Activated naive CD8-positive, alpha-beta T cell treated with anti-CD3 and anti-CD28 coated beads, Interleukin-2, amount 50 U/mL, for 16 hours (primary cell): ENCODE measurements around the gene PNMA1.

Source experiments
- DNase-seq: peaks from one replicate; pipeline ENCODE4 v3.0.0-alpha.2; 2020; ENCODE audit warnings: low read depth, low spot score

Gene PNMA1, protein sequence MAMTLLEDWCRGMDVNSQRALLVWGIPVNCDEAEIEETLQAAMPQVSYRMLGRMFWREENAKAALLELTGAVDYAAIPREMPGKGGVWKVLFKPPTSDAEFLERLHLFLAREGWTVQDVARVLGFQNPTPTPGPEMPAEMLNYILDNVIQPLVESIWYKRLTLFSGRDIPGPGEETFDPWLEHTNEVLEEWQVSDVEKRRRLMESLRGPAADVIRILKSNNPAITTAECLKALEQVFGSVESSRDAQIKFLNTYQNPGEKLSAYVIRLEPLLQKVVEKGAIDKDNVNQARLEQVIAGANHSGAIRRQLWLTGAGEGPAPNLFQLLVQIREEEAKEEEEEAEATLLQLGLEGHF

GRCh38 chr14:73713803-73714655 lies at the start of gene PNMA1:
TSS of gene PNMA1 (minus strand) at chr14:73714384. CDS start at chr14:73713639, 745 bp downstream.
- peak; percentile 71 for DNase-seq

GRCh38 chr14:73763396-73763795 lies 49.2 kb upstream of the PNMA1 start:
- no peak for DNase-seq

DNA sequence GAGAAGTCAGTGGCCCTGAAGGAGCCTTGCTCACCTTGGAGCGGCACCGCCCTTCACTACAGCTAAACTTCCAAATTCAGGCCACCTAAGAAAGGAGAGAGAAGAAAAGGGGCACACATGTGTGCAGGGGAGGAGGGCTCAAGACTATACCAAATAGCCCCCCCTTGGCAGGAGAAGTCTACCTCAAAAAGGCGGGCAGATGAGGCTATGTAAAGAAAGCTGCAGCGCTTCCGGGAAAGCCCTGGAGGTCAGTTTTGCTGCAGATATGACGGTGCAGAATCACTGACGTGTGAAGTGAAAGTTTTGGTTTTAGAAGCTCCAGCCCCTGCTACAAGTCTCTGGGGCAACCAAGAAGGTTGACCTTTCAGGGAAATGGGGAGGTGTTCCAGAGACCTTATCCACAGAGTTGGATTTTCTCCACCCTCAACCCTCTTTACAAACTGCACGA lies 48.2 kb upstream of the PNMA1 start:
- no peak for DNase-seq

- DNase-seq = no peak
Measured at GRCh38 chr14:73761618-73762355, 47.6 kb upstream of the PNMA1 start.

DNA sequence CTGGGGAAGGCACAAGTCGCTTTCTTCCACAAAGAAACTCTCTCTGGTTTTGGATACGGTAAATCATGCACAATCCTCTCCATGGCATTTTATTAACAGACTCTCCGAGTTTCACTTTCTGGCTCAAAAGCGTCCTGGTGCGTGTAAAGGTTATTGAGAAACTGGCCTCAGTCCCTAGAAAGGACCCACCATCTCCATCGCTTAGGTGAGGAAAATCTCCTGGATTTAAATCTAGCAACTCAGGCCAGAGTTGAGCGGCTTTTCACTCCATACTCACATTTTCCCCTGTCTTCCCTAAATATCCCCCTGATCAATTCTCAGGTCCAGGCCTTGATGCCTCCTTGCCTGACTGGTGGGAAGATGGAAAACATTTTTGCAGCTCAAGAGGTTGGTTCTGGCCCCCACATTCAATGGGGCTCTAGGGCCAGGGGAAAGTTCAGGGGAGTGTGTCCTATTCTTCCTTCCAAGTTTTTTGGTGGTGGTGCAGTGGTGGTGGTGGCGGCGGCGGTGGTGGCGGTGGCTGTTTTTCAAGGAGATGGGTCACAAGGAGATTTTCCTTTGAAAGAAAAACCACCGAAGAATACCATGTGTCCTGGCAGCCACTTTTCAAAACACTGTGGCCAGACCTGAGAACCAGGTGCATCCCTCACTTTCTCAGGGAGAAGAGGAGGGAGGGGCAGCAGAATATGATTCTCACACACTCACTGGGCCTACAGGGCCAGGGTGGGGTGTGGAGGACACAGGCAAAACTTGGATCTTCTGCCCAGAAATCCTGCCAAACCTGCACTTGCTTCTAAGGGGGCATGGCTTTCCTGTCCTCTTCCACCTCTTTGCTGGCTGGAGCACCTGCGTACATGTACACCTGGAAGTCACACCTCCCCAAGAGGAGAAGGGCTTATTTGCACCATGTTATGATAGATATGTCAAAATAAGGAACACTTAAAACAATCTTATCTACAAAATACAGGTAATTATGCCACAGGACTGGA lies 46.7 kb upstream of the PNMA1 start:
- no peak for DNase-seq

DNA sequence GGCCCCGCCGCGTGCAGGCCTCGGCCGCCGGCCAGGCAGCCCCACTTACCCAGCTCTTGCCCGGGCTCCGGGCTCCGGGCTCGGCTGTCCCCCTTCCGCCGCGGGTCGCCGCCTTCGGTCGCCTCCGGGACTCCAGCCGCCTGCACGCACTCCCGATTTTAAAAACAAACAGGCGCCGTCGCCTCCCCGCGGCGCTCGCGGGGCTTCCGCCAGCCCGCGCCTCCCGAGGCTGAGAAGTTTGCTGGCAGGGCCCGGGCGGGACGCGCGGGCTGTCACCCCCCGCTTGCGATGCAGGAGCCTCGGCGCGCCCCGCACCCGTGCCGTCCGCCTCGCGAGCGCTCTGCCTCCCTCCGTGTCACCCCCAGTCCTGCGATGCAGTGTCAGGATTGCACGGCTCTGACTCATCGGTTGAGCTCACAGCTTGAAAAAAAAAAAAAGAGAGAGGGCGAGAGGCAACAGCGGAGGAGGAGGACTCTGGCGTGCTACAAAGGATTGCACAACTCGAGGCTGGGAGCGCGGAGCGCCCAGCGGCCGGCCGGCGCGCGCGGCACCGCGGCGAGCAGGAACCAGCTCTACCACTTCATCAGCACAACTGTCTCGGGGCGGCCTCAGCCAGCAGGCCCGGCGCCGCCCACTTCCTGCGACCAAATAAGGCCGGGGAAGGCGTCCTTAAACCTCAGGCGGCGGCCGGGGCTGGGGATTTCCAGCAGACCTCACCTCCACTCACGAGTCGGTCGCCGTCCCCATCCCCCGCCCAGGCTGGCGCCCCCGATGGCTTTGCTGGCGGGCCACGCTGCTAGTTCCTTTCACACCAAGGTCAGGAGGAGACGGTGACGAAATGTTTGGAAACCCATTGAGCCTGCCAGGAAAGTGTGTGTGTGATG lies 45.8 kb upstream of the PNMA1 start:
- peak; percentile 94 for DNase-seq

GRCh38 chr14:73759183-73759713 lies 45.1 kb upstream of the PNMA1 start:
- DNase-seq = no peak

DNA sequence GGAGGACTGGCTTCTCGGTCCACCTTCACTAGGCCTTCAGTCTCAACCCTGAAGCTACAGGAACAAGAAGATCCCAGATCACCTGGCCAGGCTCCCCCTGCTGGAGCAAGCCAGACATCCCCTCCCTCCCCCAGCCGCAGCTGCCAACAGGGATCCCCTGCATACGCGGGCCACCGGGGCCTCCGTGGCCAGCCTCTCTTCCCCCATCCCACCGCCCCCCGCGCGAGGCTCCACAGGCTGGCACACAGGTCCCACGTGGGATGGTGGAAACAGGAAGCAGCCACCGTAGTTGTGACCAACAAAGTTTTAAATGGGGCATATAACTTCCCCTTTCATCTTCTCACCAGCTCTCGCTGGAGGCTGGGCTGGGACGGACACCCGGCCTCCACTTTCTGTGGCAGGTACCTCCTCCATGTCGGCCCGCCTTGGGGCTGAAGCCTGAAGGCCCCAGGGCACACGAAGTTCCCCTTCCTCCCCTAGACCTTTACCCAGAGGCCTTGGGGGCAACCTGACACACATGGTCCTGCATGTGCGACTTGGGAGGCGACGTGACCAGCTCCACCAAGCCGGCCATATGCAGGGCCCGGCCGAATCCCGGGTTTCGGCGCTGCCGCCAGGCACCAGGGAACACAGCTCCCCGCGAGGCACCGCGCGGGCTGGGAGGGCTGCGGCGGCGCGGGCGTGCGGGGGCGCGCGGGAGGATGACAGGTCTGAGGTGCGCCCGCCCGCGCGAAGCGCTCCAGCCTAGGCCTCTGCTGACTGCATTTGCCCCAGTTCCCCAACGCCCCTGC lies 44.4 kb upstream of the PNMA1 start:
- peak; percentile 50 for DNase-seq

DNA sequence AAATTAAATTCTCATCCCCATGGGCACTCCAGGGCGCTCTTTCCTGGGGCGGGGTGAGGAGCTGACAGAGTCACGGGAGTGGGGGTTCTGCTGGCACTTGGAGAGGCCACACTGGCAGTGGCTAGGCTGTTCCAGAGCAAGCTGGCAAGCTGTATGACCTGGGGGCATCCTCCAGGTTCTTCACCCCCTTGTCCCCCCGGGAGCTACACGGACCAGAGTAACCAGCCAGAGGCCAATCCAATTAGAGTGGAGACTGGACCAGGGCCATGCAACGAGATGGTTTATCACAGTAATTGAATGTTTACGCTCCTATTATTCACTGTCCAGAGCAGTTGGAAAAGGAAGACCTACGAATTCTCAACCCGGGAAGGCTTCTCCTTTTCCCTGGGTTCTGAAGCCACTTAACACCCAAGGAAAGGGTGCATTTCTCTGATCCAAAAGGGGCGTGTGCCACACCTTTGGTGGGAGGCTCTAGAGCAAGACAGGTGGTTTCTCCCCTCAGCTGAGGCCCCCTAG lies 43.8 kb upstream of the PNMA1 start:
- no peak for DNase-seq

DNA sequence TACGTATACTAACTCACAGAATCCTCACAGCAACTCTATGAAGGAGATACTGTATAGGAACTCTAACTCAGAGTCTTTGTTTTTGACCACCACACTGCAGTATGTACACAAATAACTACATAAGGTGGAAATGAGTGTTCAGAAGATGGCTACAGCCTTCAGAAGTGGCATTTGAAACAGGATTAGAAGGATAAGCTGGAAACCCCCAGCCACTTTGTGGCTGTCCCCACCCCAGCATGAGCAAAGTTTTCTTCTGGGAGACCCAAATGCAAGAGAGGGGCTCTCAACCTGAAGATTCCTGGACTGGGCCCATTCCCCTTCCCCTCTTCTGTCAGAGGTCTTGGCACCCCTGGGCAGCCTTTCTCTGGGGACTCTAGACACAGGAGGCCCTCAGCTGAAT lies 43.2 kb upstream of the PNMA1 start:
- DNase-seq = no peak

DNA sequence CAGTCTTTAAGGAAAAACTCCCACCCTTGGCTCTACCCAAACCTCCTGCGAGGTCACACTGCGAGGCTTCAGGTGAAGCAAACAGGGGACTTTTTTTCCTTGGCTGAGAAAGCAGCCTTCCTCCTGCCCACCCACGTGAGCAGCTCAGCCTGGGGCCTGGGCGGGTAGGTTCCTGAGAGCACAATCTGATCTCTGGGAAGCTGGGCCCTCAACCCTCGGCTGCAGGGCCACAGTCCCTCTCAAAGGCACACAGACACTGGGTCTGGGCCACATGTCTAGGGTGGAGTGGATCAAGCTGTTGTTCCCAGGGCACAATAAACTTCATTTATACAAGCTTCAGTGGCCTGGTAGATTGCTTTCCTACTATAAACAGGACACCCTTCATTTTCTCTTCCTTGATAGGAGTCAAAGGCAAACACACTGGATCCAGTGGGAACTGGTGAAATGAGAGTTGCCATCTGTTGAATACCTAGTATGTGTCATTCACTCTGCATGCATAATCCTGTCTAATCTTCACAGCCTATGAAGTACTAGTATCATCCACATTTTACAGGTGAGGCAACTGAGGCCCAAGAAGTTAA lies 41.3 kb upstream of the PNMA1 start:
- DNase-seq = no peak

GRCh38 chr14:73754911-73755360 lies 40.8 kb upstream of the PNMA1 start:
- DNase-seq = no peak

GRCh38 chr14:73753887-73754795 lies 40.0 kb upstream of the PNMA1 start:
- DNase-seq = no peak

GRCh38 chr14:73753124-73753886 lies 39.1 kb upstream of the PNMA1 start:
- DNase-seq = no peak

GRCh38 chr14:73752297-73752992 lies 38.3 kb upstream of the PNMA1 start:
- DNase-seq = no peak
